A172 (cell line): ENCODE measurements around the gene PROM2. TPM values are rescaled to one million over a fixed set of nuclear protein-coding genes. Genes with fewer than 3 reads are reported as not detected.
A peak's percentile ranks its signal among the peaks of the same experiment; 100 is the strongest.

ENCODE experiments used
- DNase-seq: peaks from one replicate; pipeline ENCODE4 v3.0.0-alpha.2; 2015; ENCODE audit warnings: low spot score
- total RNA-seq: library from RNA; depleted of rRNA; stranded (reverse); fragments of >200 nt; shearing (Covaris generic); gene quantifications from 2 replicates; pipeline ENCODE4 v1.2.3, GENCODE V29; 2014

Gene PROM2
- total RNA-seq, 1 experiment from 2014 or later, result 0.31 TPM

DNA sequence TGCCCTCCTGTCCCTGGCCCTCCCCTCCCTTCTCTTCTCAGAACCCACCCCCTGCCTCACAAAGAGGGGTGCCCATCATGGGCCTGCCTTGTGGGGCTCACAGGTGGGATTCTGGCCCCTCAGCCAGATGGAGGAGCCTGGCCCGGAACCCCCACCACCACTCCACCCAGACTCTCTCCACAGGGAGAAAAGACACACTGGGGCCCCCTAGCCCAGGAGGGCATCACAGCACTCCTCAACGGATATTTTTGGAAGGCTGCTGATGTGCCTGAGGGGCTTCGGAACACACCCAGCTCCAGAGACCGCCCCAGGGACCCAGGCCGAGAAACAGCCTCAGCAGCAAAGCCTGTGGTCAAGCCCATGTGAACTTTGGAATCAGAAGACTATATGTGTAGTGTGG is 32.8 kb downstream of the PROM2 start:
- DNase-seq, result no peak

DNA sequence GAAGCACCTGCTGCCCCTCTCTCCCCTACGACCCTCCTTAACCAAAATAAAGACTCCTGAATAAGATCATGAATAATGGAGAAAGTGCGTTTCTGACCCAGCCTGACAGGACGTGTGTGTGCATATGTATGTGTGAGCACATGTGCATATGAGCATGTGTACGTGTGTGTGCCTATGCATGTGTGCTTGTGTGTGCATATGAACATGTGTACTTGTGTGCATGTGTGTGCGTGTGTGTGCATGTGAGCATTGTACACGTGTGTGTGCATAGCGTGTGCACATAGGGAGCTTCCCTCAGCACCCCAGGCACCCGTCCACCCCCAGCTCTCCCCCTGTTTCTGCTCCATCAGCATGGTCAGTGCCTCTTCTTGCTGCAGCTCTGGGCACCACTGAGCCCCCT is 33.6 kb downstream of the PROM2 start:
- no peak for DNase-seq

DNA sequence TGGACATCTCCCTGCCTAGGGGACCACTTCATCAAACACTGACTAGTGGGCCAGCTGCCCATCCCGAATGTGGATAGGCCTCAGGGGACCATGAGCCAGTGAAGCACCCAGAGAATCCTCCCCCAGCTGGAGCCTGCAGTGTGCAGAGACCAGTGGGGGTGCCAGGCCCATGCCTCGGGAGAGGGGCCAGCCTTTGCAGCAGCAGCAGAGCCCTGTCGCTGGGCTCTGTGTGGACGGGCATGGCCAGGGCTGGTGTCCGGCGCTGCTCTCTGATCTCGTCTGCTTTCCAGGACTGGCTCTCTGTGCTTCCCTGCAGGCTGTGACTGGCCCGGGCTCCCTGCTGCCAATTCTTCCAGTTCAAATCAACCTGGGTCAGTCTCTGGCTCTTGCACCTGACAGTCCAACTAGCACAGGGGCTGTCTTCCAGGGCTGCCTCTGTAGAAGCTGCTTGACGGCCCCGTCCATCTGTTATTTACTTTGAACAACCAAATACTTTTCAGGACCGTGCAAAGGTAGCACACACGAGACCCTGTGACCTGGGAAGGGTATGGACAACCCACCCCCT is 34.3 kb downstream of the PROM2 start:
- DNase-seq, result no peak

DNA sequence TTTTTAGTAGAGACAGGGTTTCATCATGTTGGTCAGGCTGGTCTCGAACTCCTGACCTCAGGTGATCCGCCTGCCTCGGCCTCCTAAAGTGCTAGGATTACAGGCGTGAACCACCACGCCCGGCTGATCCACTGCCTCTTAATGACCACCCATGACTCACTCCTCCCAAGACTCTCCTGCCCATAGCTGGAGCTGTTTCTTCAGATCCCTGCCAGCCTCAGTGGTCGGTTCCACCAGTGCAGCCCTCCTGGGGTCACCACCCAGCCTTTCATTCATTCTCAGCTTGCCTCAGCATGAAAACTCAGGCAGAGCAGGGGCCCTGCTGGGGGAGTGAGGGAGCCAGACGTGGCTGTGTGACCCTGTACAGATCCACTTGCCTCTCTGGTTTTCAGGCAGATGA is 35.4 kb downstream of the PROM2 start:
- no peak for DNase-seq

DNA sequence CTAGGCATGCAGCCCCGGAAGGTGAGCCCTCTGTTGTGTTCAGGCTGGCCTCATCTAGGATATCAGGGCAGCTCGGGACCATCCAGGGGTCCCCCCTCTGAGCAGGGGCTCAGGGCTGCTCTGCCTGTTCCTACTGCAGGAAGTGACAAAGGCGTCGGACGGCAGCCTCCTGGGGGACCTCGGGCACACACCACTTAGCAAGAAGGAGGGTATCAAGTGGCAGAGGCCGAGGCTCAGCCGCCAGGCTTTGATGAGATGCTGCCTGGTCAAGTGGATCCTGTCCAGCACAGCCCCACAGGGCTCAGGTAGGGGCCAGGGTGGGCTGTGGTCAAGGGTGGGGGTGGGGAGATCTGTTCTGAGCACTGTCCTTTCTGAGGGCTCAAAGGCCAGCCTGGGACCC is 36.0 kb downstream of the PROM2 start:
- DNase-seq, result no peak

DNA sequence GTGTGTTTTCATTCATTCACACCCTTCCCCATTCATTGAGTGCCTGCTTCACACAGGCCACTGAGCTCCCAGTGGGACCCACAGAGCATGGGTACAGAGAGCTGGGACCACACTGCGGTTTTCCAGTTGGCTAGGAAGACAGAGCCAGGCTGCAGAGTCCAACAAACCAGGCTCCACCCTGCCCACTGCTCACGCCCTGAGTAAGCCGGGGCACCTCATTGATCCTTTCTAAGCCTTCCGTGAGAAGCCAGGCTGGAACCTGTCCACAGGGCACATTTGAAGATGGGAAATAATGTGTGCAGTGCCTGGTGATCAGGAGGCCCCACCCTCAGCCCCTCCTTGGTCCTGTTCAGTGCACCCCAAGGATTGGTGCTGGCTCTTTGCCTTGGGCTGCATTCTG is 36.4 kb downstream of the PROM2 start:
- DNase-seq, result no peak

DNA sequence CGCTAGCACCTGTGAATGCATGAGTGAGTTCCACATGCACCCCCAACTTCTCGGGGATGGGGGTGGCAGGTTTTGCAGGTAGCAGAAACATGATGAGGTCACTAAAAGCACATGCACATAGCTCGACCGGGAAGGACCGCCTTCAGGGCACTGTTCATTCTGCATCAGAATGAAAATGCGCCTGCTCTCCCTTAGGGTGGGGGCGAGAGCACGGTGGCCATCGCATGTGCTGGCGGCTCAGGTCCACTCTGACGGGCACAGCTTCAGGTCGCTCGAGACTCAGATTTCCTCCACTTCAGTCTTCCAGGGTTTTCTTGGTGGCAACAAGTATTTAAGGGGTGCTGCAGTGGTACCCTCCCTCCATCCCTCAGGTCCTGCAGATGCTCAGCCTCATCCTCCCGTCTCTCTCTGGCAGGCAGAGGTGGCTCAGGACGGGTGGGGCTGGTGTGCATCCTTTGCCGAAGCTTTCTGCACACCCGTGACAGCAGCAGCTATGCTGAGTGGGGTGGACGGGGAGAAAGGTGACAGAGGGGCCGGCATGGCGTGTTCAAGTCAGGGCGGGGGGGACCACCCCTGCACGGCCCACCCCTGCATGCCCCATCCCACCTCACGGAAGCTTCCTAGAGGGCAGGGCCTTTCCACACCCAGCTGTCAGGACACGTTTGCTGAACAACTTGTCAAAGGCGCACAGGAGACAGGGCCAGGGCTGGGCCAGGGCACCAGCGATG is 37.7 kb downstream of the PROM2 start:
- no peak for DNase-seq

DNA sequence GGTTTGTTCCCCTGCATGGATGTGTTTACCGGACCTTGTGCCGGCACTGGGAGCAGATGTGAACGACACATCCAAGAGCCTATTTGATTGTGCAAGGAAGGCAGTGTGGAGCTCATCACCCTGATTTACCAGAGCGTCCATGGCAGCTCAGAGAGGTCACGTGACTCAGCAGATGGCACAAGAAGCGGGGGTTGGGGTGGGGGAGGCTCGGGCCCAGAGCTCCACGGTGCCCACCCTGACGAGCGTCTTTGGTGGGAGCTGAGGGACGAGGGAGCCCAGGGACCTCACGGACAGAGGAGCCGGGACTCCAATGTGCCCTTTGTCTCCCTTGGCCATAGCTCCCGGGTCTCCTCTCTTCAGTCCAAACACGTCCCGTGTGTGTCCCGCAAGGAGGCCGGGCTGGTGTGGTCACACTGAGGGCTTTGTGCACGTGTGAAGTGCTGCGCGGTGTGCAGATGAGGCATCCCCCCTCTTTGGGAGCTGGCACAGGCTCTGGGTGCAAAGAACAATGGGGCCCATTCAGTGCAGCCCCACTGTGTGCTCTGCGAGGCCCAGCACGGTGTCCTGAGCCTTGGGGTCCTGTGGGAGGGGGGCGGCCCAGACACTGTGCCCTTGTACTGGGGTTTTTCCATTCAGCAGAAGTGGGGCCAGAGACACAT is 38.4 kb downstream of the PROM2 start:
- no peak for DNase-seq

DNA sequence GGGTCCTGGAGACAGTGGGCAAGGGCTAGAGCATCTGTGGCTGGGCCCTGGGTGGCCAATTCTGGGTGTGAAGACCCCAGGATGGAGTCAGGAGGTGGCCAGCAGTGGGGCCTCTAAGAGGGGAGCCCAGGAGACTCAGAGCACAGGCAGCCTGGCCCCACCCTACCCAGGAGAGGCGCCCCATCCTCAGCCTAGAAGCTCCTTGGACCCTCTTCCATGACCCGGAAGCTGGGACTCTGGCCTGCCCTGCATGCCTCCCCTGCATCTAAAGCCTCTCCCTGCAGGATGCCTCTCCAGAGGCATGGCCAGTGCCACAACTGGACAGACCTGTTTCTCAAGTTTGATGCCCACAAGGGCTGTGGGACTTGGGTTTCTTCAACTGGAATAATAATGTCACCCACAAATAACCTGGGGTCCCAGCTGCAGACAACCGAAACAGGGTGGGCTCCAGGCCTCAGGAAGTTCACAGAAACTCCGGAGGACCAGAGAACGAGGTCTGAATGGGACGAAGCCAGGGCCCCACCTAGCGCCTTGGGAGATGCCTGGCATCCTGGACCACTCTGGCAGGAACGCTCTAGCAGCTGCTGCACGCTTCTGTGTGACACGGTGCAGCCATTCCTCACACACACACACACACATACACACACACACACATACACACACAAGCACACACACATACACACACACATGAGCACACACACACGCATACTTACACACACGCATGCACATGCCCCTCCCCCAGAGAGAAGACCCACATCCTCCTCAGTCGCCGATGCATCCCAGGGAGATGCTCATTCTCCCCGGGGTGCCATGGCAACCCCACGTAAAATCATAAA is 39.3 kb downstream of the PROM2 start:
- no peak for DNase-seq

DNA sequence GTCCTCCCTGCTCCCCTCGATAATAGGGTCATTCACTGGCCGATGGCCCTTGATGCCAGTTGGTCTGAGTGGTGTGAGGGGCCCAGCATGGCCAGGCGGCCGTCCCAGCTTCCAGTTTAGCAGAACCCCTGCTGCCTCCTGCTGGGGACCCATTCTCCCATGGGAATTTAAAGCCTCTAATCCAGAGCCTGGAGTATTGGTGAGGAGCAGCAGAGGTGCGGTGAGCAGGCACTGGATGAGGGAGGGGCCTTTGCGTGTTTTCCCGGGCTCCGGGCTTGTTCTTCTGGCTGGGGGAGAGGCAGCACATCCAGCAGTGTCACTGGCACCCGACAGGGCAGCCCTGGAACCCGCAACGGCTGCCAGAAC is 40.3 kb downstream of the PROM2 start:
- no peak for DNase-seq

DNA sequence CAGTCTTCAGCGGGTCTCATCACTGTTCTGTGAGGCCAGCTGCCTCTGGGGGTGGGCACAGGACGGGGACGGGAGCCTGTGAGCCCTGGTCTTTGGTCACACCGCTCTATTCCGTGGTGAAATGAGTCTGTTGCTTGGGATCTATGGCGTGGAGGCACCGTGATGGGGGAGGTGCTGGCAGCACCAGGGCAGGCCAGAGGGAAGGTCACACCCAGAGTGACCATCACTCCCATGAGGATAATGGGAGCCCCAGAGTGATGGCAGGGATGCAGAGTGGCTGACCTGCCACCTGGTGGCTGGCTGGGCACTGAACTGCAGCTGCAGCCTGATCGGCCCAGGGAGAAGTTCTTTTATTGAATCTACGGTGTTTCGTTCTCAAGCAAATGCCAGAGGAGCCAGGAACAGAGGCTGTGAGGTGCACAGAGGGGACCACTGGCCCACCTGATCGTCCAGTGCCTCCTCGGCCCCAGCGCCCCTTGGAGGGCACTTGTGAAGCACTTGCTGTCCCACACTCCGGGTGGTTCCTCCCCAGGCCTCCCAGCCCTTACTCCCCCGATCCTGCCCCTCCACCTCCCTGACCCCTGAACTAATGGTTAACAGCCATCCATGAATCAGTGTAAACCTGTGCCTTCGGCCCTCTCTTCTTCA is 40.8 kb downstream of the PROM2 start:
- peak; percentile 67 for DNase-seq

DNA sequence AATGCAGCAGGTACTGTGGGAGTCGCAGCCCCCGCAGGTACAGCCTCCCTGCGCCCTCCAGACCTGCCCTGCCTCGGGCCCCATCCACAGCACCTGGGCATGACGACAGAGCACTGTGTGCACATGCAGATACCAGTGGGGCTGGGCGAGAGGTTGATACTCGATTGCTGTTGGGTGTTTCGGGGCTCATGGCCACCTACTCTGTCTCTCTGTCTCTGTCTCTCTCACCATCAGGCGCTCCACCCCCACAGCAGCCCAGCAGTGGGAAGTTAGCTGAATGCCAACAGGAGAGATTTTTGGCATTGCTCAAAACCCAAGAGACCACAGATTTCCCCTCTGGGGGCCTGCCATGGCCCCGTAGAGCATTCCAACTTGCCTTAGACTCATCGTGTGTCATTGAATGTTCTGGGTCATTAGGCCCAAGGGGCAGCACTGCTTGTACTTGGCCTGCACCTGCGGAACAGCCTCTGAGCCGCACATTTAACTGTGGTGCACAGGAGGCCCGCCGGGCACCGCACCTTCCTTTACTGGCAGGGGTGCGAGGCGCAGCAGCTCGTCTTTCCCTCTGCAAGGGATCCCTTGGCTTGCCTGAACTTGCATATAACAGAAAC is 41.7 kb downstream of the PROM2 start:
- DNase-seq, result peak; percentile 95

DNA sequence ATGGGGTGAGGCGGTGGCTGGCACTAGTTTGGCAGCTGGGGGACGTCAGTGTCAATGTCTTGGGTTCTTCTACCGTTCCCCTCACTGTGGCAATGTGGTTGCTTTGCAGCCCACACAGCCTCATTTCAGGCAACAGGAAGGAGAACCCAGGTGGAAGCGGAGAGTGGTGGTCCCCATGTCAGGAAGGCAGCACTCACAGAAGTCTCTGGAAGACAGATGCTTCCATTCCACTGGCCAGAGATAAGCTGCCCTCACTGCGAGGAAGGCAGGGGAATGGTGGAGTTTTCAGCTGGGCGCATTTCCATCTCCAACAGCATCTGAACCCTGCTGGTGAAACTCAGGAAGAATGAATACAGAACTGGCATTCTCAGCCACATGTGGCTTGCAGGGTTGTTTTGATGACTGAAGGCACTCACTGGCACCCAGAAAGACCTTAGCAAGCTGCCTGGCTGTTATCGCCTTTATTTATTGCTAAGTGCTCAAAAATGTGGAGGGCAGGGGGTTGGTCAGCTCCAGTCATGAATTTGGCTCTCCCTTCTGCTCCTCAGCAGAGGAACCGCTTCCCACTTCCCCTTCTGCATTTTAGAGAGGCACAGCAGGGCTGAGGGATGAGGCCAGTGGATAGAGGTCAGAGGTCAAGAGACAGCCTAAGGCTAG is 42.3 kb downstream of the PROM2 start:
- peak; percentile 89 for DNase-seq

DNA sequence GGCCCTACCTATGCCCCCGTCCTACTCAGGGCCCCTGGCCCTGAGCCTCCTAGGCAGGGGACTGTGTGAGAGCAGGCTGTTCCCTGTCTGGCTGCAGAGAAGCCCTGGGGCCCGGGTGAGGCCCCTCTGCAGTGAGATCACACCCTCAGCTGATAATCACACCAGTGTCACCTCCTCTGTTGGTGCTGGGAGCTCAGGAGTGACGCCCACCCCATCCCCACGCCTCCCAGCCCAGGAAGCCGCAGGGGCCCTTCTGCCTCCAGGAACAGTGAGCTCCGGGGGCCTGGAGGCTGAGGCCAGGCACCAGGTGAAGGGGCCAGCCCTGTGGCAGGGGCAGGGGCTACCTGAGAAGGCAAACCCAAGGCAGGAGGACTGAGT is 42.9 kb downstream of the PROM2 start:
- no peak for DNase-seq

DNA sequence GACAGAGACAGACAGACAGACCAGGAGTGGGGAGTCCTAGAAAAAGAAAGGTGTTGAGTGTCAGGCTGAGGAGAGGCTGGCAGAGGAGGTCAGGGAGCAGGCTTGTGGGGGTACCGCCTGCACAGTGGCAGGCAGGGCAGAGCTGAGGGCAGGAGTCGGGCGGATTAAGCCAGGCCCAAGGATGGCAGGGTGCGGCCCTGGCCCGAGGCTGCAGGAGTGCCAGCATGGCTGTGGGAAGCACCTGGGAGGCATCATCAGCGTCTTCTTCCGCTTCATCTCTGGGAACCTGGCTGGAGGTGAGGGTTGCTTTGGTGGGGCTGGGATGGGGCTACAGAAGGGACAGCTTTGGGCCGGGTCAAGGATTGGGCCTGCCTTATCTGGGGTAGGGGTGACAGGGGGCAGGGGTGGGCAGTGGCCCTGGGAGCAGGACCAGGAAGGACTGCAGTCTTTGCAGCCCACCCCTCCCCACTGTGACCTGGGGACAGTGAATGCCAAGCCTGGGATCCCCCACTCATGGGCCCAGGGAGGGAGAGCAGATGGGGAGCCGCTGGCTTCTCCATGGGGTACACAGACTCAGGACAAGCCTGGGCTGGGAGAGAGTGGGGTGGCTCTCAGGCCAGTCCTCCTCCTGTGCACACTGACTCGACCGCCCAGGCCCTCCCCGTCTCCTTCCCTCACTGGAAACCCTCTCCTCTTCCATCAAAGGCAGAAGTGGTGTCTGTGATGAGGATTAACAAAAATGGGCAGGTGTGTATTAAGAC is 43.6 kb downstream of the PROM2 start:
- no peak for DNase-seq

DNA sequence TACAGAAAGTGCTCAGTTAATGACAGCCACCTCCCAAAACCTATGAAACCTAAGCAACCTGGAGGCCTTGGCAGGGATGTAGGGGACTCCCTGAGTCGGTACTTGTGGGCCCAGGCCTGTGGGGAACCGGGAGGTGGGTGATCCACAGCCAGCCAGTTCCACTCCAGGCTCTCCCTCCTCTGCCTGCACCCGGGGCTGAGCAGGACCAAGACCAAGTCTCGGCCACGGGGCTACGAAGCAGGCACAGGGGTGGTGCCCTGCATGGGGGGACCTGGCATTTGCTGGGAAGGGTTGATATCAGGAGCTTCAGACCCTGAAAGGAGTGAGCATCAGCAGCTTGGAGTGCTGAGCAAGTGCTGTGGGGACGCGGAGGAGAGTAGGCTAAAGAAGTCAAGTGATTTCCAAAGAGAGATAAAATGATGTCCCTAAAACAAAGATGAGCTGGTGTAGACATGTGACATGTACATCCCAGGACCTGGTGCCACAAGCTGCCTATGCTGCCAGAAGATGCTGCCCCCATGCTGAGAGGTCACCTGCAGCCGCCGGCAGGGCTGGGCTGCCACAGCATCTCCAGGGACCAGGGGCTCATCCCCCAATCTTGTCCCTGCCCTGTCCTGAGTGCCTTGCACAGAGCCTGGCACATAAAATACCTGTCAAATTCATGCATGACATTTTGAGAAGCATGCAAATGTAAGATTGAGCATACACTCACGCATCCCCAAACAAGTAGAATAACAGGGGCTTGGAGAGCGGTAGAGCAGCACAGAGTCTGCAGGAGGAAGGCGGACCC is 44.4 kb downstream of the PROM2 start:
- no peak for DNase-seq

DNA sequence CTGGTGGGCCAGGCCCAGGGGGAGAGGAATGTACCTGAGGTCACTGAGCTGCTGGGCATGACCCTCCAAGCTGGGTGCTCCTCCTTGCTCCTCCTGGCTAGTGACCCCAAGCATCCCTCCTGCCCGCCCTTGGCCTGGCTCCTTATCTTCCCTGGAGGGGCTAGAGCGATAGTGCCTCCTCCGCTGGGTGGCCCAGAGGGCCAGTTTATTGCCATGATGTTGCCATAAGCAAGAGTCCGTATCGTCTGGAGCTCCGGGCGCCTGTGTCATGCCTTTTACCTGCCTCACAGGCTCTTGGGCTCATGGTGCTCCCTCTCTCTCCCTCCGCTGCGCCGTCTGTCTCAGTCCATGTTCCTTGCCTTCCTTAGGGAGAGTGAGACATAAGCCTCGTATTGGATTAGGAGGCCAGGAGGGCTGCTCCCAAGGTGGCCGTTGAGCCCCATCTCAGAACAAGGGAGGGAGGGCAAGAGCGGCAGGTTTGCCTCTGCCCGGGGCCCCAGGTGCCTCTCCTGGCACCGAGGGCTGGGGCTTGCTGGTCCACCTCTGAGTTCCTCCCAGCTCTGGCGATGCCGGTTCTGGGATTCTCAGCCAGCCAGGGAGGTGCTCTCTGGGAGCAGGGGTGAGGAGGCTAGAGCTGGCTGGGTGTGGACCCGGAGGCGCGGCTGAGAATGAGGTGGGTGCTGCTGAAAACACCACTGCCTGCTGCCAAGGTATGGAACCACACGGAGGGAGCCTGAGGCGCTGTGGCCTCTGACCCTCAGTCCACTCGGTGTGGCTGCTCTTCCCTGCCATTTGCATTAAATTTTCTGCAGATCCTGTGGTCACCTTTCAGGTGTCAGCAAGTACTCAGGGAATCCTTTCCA is 45.5 kb downstream of the PROM2 start:
- no peak for DNase-seq

DNA sequence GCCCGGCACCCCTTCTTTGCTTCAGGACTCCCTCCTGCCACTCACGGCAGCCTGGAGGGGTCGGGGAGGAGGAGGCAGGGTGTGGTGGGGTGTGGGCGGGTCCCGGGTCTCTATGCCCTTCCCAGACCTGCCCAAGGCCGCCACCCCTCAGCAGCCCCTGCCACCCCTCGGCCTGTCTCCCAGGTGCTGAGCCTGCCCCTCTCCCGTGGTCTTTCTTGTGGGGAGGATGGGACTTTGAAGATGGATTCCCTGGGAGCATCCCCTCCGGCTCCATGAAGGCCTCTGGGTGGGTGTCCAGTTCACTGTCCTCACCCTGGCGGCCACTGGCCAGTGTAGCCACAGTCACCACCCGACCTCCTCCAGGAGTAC is 46.1 kb downstream of the PROM2 start:
- DNase-seq, result no peak
